Caco-2 (cell line): ENCODE measurements around the gene INAFM2. TPM values are rescaled to one million over a fixed set of nuclear protein-coding genes. Genes with fewer than 3 reads are reported as not detected.

Experiments
- BruUV-seq: library from RNA; stranded (reverse); fragments of 400-500 nt; replicated peaks from 2 replicates; lab custom pipeline; 2021; lab: Mats Ljungman, UMichigan
- CTCF ChIA-PET: fragments of 300-600 bp; sonication (Branson Sonifier 250); formaldehyde crosslinking; loops from one replicate; lab custom pipeline; 2022; ENCODE audit warnings: antibody characterized with exemption; lab: Charles Lee
- POLR2A ChIA-PET: fragments of 300-600 bp; sonication (Branson Sonifier 250); formaldehyde crosslinking; loops from one replicate; lab custom pipeline; 2022; ENCODE audit warnings: antibody characterized with exemption; lab: Charles Lee
- DNase-seq, 2 experiments: peaks; one replicate each; pipeline versions ENCODE4 v3.0.0 to v3.0.0-alpha.2; 2020 to 2022
- H3K27me3 ChIP-seq: replicated peaks from 2 replicates; pipeline ENCODE4 v1.6.0; 2011; ENCODE audit warnings: low read length; ENCODE audit not compliant: control insufficient read depth, insufficient read depth
- H3K36me3 ChIP-seq: 2 replicates; pipeline ENCODE4 v1.5.1; 2011; ENCODE audit warnings: low read length; ENCODE audit not compliant: control insufficient read depth, insufficient read depth
- H3K4me1 ChIP-seq: fragments of 250-450 bp; sonication (Bioruptor Pico); 2 replicates; pipeline ENCODE4 v1.5.1; 2020; ENCODE audit warnings: mild to moderate bottlenecking
- H3K4me3 ChIP-seq: 2 replicates; pipeline ENCODE4 v1.5.1; 2011; ENCODE audit warnings: low read depth, mild to moderate bottlenecking, control low read depth, low read length
- H3K9me3 ChIP-seq: fragments of 250-450 bp; sonication (Bioruptor Pico); 2 replicates; pipeline ENCODE4 v1.5.1; 2020; ENCODE audit warnings: mild to moderate bottlenecking, moderate library complexity
- H3K27ac Mint-ChIP-seq: one replicate; pipeline ENCODE4 v1.8.0; 2022; ENCODE audit warnings: mixed read lengths; ENCODE audit not compliant: unreplicated experiment
- H3K27me3 Mint-ChIP-seq: one replicate; pipeline ENCODE4 v1.8.0; 2022; ENCODE audit warnings: mixed read lengths; ENCODE audit not compliant: insufficient read depth, unreplicated experiment
- H3K36me3 Mint-ChIP-seq: one replicate; pipeline ENCODE4 v1.8.0; 2022; ENCODE audit warnings: mild to moderate bottlenecking, mixed read lengths; ENCODE audit not compliant: insufficient read depth, unreplicated experiment
- H3K4me1 Mint-ChIP-seq: one replicate; pipeline ENCODE4 v1.8.0; 2022; ENCODE audit warnings: low read depth, mixed read lengths; ENCODE audit not compliant: unreplicated experiment
- H3K4me3 Mint-ChIP-seq: one replicate; pipeline ENCODE4 v1.8.0; 2022; ENCODE audit warnings: mild to moderate bottlenecking, moderate library complexity, mixed read lengths; ENCODE audit not compliant: unreplicated experiment
- H3K9me3 Mint-ChIP-seq: one replicate; pipeline ENCODE4 v1.8.0; 2022; ENCODE audit warnings: mixed read lengths; ENCODE audit not compliant: unreplicated experiment
- CTCF ChIP-seq, 2 experiments: fragments of 200-600 bp in 1 of 2; IDR thresholded peaks; 1 replicate in 1 of 2; 2 replicates in 1 of 2; pipeline versions ENCODE4 v1.5.1 to v1.8.0; 2011 to 2022; ENCODE audit warnings: antibody characterized with exemption in 1 of 2, control low read depth in 1 of 2, inconsistent platforms in 1 of 2, low read depth in 1 of 2, low read length in 1 of 2, mild to moderate bottlenecking in 1 of 2, moderate library complexity in 1 of 2; ENCODE audit not compliant: insufficient read depth in 1 of 2, severe bottlenecking in 1 of 2, unreplicated experiment in 1 of 2
- intact Hi-C: fragments of 100-400 bp; cut with micrococcal nuclease; formaldehyde crosslinking; loops from one replicate; pipeline ENCODE4 v1.10.0; 2022; ENCODE audit not compliant: unreplicated experiment
- total RNA-seq: library from RNA; stranded (reverse); gene quantifications from 2 replicates; pipeline ENCODE4 v1.2.3, GENCODE V29; 2022

The INAFM2 gene
- total RNA-seq, 1 experiment from 2014 or later: 13.4 TPM

- Mint-ChIP-seq H3K27ac (no peak overlapping the region), H3K27me3 (no peaks in the 10 kb centered on the region), H3K4me1 (peaks cover 24% of the 10 kb centered on the region), H3K9me3 (no peaks in the 10 kb centered on the region), H3K36me3 (peaks cover 6% of the 10 kb centered on the region), H3K4me3 (no peak overlapping the region)
- no peak for TF ChIP-seq CTCF (IDR thresholded peaks at IDR 0.05; ENCODE audit: insufficient read depth in 1 of 2, low read depth in 1 of 2, low read length in 1 of 2, severe bottlenecking in 1 of 2, unreplicated experiment in 1 of 2)
- Histone ChIP-seq H3K36me3 (peaks cover 1% of the 10 kb centered on the region; the same call in 1 of the 2 replicates), H3K9me3 (no peaks in the 10 kb centered on the region), H3K4me1 (peaks cover 26% of the 10 kb centered on the region), H3K27me3 (no peaks in the 10 kb centered on the region), H3K4me3 (no peak overlapping the region)
- DNase-seq: no peak
- no TSS peak for BruUV-seq
- CTCF ChIA-PET: no interaction called here
- POLR2A ChIA-PET: no interaction called here
- intact Hi-C loops: no loop called here
These were observed 7.5 kb downstream of the INAFM2 start for GRCh38 chr15:40331026-40331425.

GRCh38 chr15:40331637-40332036, 8.1 kb downstream of the INAFM2 start:
- no peak for TF ChIP-seq CTCF (IDR thresholded peaks at IDR 0.05; ENCODE audit: insufficient read depth in 1 of 2, low read depth in 1 of 2, low read length in 1 of 2, severe bottlenecking in 1 of 2, unreplicated experiment in 1 of 2)
- Histone ChIP-seq H3K9me3 (no peaks in the 10 kb centered on the region), H3K27me3 (no peaks in the 10 kb centered on the region), H3K4me1 (peaks cover 27% of the 10 kb centered on the region), H3K36me3 (peaks cover 1% of the 10 kb centered on the region; the same call in 1 of the 2 replicates), H3K4me3 (no peak overlapping the region)
- H3K36me3 Mint-ChIP-seq: peaks cover 3% of the 10 kb centered on the region
- H3K4me3 Mint-ChIP-seq: no peak overlapping the region
- DNase-seq: no peak
- ChIA-PET POLR2A (no interaction called here), CTCF (interaction anchor here (1.3 kb wide), 1 partner anchor 52 kb away, joined by 3 read pairs; no protein-coding TSS in a partner anchor)
- H3K9me3 Mint-ChIP-seq: no peaks in the 10 kb centered on the region
- H3K27me3 Mint-ChIP-seq: no peaks in the 10 kb centered on the region
- peaks cover 24% of the 10 kb centered on the region for H3K4me1 Mint-ChIP-seq
- no peak overlapping the region for H3K27ac Mint-ChIP-seq
- intact Hi-C loops: no loop called here
- BruUV-seq: no TSS peak

GRCh38 chr15:40332113-40332781, 8.8 kb downstream of the INAFM2 start:
- H3K36me3 ChIP-seq: no peaks in the 10 kb centered on the region
- Mint-ChIP-seq H3K4me3 (no peak overlapping the region), H3K27ac (no peak overlapping the region), H3K9me3 (no peaks in the 10 kb centered on the region), H3K36me3 (no peaks in the 10 kb centered on the region), H3K27me3 (no peaks in the 10 kb centered on the region), H3K4me1 (peaks cover 24% of the 10 kb centered on the region)
- TF ChIP-seq CTCF (IDR thresholded peaks at IDR 0.05; ENCODE audit: insufficient read depth in 1 of 2, low read depth in 1 of 2, low read length in 1 of 2, severe bottlenecking in 1 of 2, unreplicated experiment in 1 of 2): no peak
- ChIA-PET CTCF (interaction anchor here (1.3 kb wide), 1 partner anchor 53 kb away, joined by 3 read pairs; no protein-coding TSS in a partner anchor), POLR2A (interaction anchor here (1.0 kb wide), 1 partner anchor 9 kb away, joined by 3 read pairs; no protein-coding TSS in a partner anchor)
- no peaks in the 10 kb centered on the region for H3K9me3 ChIP-seq
- intact Hi-C loops: no loop called here
- DNase-seq: no peak
- no peaks in the 10 kb centered on the region for H3K27me3 ChIP-seq
- H3K4me1 ChIP-seq: peaks cover 27% of the 10 kb centered on the region
- no peak overlapping the region for H3K4me3 ChIP-seq
- BruUV-seq: no TSS peak
